MM.1S (cell line): ENCODE results near the gene SLC4A7.

ENCODE experiments used
- DNase-seq: peaks from one replicate; pipeline ENCODE4 v3.0.0-alpha.2; 2015
- H2AFZ ChIP-seq: fragments of 300-600 bp; sonication (generic); 2 replicates; pipeline ENCODE4 v1.6.0; 2016; ENCODE audit warnings: antibody characterized with exemption, low read length
- H3F3A ChIP-seq: fragments of 300-600 bp; sonication (generic); 2 replicates; pipeline ENCODE4 v1.6.1; 2016; ENCODE audit warnings: mild to moderate bottlenecking, antibody characterized with exemption, low read length, moderate library complexity, mixed read lengths; ENCODE audit not compliant: insufficient read depth
- H3K27ac ChIP-seq: fragments of 300-600 bp; sonication (generic); 2 replicates; pipeline ENCODE4 v1.5.1; 2016; ENCODE audit warnings: mild to moderate bottlenecking, low read length
- H3K27me3 ChIP-seq: fragments of 300-600 bp; sonication (generic); replicated peaks from 2 replicates; pipeline ENCODE4 v1.6.0; 2016; ENCODE audit warnings: low read length; ENCODE audit not compliant: insufficient read depth
- H3K36me3 ChIP-seq: fragments of 300-600 bp; sonication (generic); replicated peaks from 2 replicates; pipeline ENCODE4 v1.6.1; 2016; ENCODE audit warnings: mild to moderate bottlenecking, low read length, mixed read lengths; ENCODE audit not compliant: insufficient read depth
- H3K4me1 ChIP-seq: fragments of 300-600 bp; sonication (generic); 2 replicates; pipeline ENCODE4 v1.6.1; 2016; ENCODE audit warnings: low read length, mixed read lengths
- H3K4me2 ChIP-seq: fragments of 300-600 bp; sonication (generic); 2 replicates; pipeline ENCODE4 v1.6.0; 2016; ENCODE audit warnings: low read depth, low read length
- H3K4me3 ChIP-seq: fragments of 300-600 bp; sonication (generic); 2 replicates; pipeline ENCODE4 v1.5.1; 2016; ENCODE audit warnings: low read length, mixed read lengths
- H3K79me2 ChIP-seq: fragments of 300-600 bp; sonication (generic); 2 replicates; pipeline ENCODE4 v1.6.1; 2016; ENCODE audit warnings: mixed run types, low read length, mixed read lengths
- H3K9ac ChIP-seq: fragments of 300-600 bp; sonication (generic); 2 replicates; pipeline ENCODE4 v1.6.1; 2016; ENCODE audit warnings: low read length, mixed read lengths
- H3K9me2 ChIP-seq: fragments of 300-600 bp; sonication (generic); replicated peaks from 2 replicates; pipeline ENCODE4 v1.6.1; 2016; ENCODE audit warnings: mild to moderate bottlenecking, low read length, mixed read lengths; ENCODE audit not compliant: insufficient read depth
- H3K9me3 ChIP-seq: fragments of 300-600 bp; sonication (generic); replicated peaks from 2 replicates; pipeline ENCODE4 v1.6.1; 2016; ENCODE audit warnings: mild to moderate bottlenecking, low read length, mixed read lengths; ENCODE audit not compliant: insufficient read depth
- H4K20me1 ChIP-seq: fragments of 300-600 bp; sonication (generic); 2 replicates; pipeline ENCODE4 v1.6.1; 2016; ENCODE audit warnings: mild to moderate bottlenecking, low read length, moderate library complexity, mixed read lengths; ENCODE audit not compliant: insufficient read depth
- CTCF ChIP-seq: fragments of 300-600 bp; sonication (generic); IDR thresholded peaks from 2 replicates; pipeline ENCODE4 v1.5.1; 2016; ENCODE audit warnings: antibody characterized with exemption, low read length, mixed read lengths
- EZH2 ChIP-seq: fragments of 300-600 bp; sonication (generic); optimal IDR thresholded peaks from 2 replicates; pipeline ENCODE3; 2017; ENCODE audit warnings: low read depth, mild to moderate bottlenecking, antibody characterized with exemption, low read length, mixed read lengths
- EZH2phosphoT487 ChIP-seq: fragments of 300-600 bp; sonication (generic); IDR thresholded peaks from 2 replicates; pipeline ENCODE4 v1.6.1; 2018; ENCODE audit warnings: antibody characterized with exemption, low read length

The SLC4A7 gene

GRCh38 chr3:27325419-27325818 lies 158.8 kb downstream of the SLC4A7 start:
- no peaks in the 10 kb centered on the region for H3K36me3 ChIP-seq
- no peak overlapping the region for H3K27ac ChIP-seq
- no peak overlapping the region for H2AFZ ChIP-seq
- TF ChIP-seq EZH2 (no peak), CTCF (no peak), EZH2phosphoT487 (no peak)
- no peak overlapping the region for H3K4me3 ChIP-seq
- H3K9me3 ChIP-seq = no peaks in the 10 kb centered on the region
- no peak for DNase-seq
- no peak overlapping the region for H3K4me2 ChIP-seq
- H3K79me2 ChIP-seq = no peaks in the 10 kb centered on the region
- no peaks in the 10 kb centered on the region for H3K9me2 ChIP-seq
- no peaks in the 10 kb centered on the region for H4K20me1 ChIP-seq
- no peaks in the 10 kb centered on the region for H3K27me3 ChIP-seq
- H3F3A ChIP-seq = no peaks in the 10 kb centered on the region
- H3K4me1 ChIP-seq = no peaks in the 10 kb centered on the region
- H3K9ac ChIP-seq = no peak overlapping the region

GRCh38 chr3:27324686-27325085 lies 159.5 kb downstream of the SLC4A7 start:
- DNase-seq = no peak
- Histone ChIP-seq H4K20me1 (no peaks in the 10 kb centered on the region), H3K4me2 (no peak overlapping the region), H3K9me2 (no peaks in the 10 kb centered on the region), H3K9me3 (no peaks in the 10 kb centered on the region), H3K9ac (no peak overlapping the region), H2AFZ (no peak overlapping the region), H3K4me3 (no peak overlapping the region), H3K36me3 (no peaks in the 10 kb centered on the region), H3K4me1 (no peaks in the 10 kb centered on the region), H3F3A (no peaks in the 10 kb centered on the region), H3K27me3 (no peaks in the 10 kb centered on the region), H3K27ac (no peak overlapping the region), H3K79me2 (no peaks in the 10 kb centered on the region)
- no peak for TF ChIP-seq EZH2
- no peak for TF ChIP-seq CTCF
- TF ChIP-seq EZH2phosphoT487 = no peak

- DNase-seq = no peak
- H4K20me1 ChIP-seq = no peaks in the 10 kb centered on the region
- no peak overlapping the region for H3K27ac ChIP-seq
- H3K27me3 ChIP-seq = no peaks in the 10 kb centered on the region
- TF ChIP-seq EZH2 (no peak), EZH2phosphoT487 (no peak), CTCF (no peak)
- H3K9ac ChIP-seq = no peak overlapping the region
- H3F3A ChIP-seq = no peaks in the 10 kb centered on the region
- H3K79me2 ChIP-seq = no peaks in the 10 kb centered on the region
- no peaks in the 10 kb centered on the region for H3K9me2 ChIP-seq
- H3K36me3 ChIP-seq = no peaks in the 10 kb centered on the region
- H3K4me3 ChIP-seq = no peak overlapping the region
- no peaks in the 10 kb centered on the region for H3K9me3 ChIP-seq
- no peaks in the 10 kb centered on the region for H3K4me1 ChIP-seq
- H2AFZ ChIP-seq = no peak overlapping the region
- no peak overlapping the region for H3K4me2 ChIP-seq
These were observed 161.1 kb downstream of the SLC4A7 start for GRCh38 chr3:27323087-27323570.
